ENCODE data around the gene MACIR.

GRCh38 chr5:103273952-103274351 is 15.4 kb downstream of the MACIR start:
- TF ChIP-seq CTCF (IDR thresholded peaks at IDR 0.05), result no peak
- TF ChIP-seq RFX5 (IDR thresholded peaks at IDR 0.05), result no peak
- no peak for TF ChIP-seq MAFK (IDR thresholded peaks at IDR 0.05; ENCODE audit: partially characterized antibody)
- TF ChIP-seq HEYL (CRISPR knock-in tag; IDR thresholded peaks at IDR 0.05), result no peak
- no peak for TF ChIP-seq RNF2 (IDR thresholded peaks at IDR 0.05; ENCODE audit: borderline replicate concordance, low read depth)
- TF ChIP-seq E2F6 (IDR thresholded peaks at IDR 0.05; ENCODE audit: borderline replicate concordance, low read depth), result no peak
- TF ChIP-seq HOXA7 (CRISPR knock-in tag; IDR thresholded peaks at IDR 0.05), result no peak
- no peak for TF ChIP-seq REST (IDR thresholded peaks at IDR 0.05)
- no peak for TF ChIP-seq KDM1A (IDR thresholded peaks at IDR 0.05; ENCODE audit: low read depth)
- no peak for TF ChIP-seq POLR2A (IDR thresholded peaks at IDR 0.05; ENCODE audit: low read length)
- no peak for TF ChIP-seq EP300 (IDR thresholded peaks at IDR 0.05)
- no peak for TF ChIP-seq MAX (IDR thresholded peaks at IDR 0.05)
